ENCODE measurements around the gene PODXL2.
"Not testable (repeated sequence)": the region's sequence is repeated elsewhere in the genome, so short reads cannot be mapped to it uniquely, and the experiment has no call there.

The PODXL2 gene

GRCh38 chr3:127629467-127630403 lies 750 bp downstream of the PODXL2 start:
- DNase-seq (ENCODE audit: low spot score) = peak; percentile 49

- DNase-seq (ENCODE audit: low spot score) = no peak
Measured at GRCh38 chr3:127630811-127631714, 2.1 kb downstream of the PODXL2 start.

- no peak for DNase-seq (ENCODE audit: low spot score)
Measured at GRCh38 chr3:127632035-127632820, 3.2 kb downstream of the PODXL2 start.

- DNase-seq (ENCODE audit: low spot score) = no peak
Measured at GRCh38 chr3:127634653-127635052, 5.7 kb downstream of the PODXL2 start.

GRCh38 chr3:127637546-127637945 lies 8.6 kb downstream of the PODXL2 start:
- no peak for DNase-seq (ENCODE audit: low spot score)

GRCh38 chr3:127637971-127638370 lies 9.0 kb downstream of the PODXL2 start:
- DNase-seq (ENCODE audit: low spot score) = no peak

- no peak for DNase-seq (ENCODE audit: low spot score)
Measured at GRCh38 chr3:127639173-127640041, 10.4 kb downstream of the PODXL2 start.

- no peak for DNase-seq (ENCODE audit: low spot score)
Measured at GRCh38 chr3:127640042-127640355, 11.0 kb downstream of the PODXL2 start.

GRCh38 chr3:127644641-127645370 lies 15.8 kb downstream of the PODXL2 start:
- no peak for DNase-seq (ENCODE audit: low spot score)

GRCh38 chr3:127645371-127646015 lies 16.5 kb downstream of the PODXL2 start:
- DNase-seq (ENCODE audit: low spot score) = no peak

GRCh38 chr3:127646501-127647046 lies 17.6 kb downstream of the PODXL2 start:
- no peak for DNase-seq (ENCODE audit: low spot score)

- DNase-seq (ENCODE audit: low spot score) = no peak
Measured at GRCh38 chr3:127647166-127647844, 18.3 kb downstream of the PODXL2 start.

- no peak for DNase-seq (ENCODE audit: low spot score)
Measured at GRCh38 chr3:127647845-127648204, 18.8 kb downstream of the PODXL2 start.

GRCh38 chr3:127650236-127650635 lies 21.3 kb downstream of the PODXL2 start:
- DNase-seq (ENCODE audit: low spot score) = no peak

GRCh38 chr3:127651516-127652172 lies 22.7 kb downstream of the PODXL2 start:
- no peak for DNase-seq (ENCODE audit: low spot score)

- DNase-seq (ENCODE audit: low spot score) = peak; percentile 59
Measured at GRCh38 chr3:127652246-127652995, 23.4 kb downstream of the PODXL2 start.

- no peak for DNase-seq (ENCODE audit: low spot score)
Measured at GRCh38 chr3:127654374-127654773, 25.4 kb downstream of the PODXL2 start.

- not testable (repeated sequence) for DNase-seq (ENCODE audit: low spot score)
Measured at GRCh38 chr3:127654993-127655392, 26.0 kb downstream of the PODXL2 start.

All from germinal center (tissue), 1 donor.